Gastroesophageal sphincter (tissue), 4 donors: ENCODE measurements around the gene RELT. TPM values are rescaled to one million over a fixed set of nuclear protein-coding genes. Genes with fewer than 3 reads are reported as not detected.
A peak's percentile ranks its signal among the peaks of the same experiment; 100 is the strongest.

ENCODE experiments used
- ATAC-seq: fragments of 150-250 bp; one replicate; pipeline ENCODE4 v1.9.1; 2016; ENCODE audit warnings: mild to moderate bottlenecking, moderate library complexity
- H3K27ac ChIP-seq, 4 donors: fragments of 200-600 bp; sonication (generic) in 3 of 4; 1 replicate in 3 of 4; 2 replicates in 1 of 4; pipeline ENCODE4 v1.5.1; 2016 to 2019
- H3K27me3 ChIP-seq: fragments of 200-600 bp; sonication (generic); one replicate; pipeline ENCODE4 v1.5.1; 2019
- H3K36me3 ChIP-seq, 2 donors: fragments of 200-600 bp; sonication (generic); one replicate each; pipeline ENCODE4 v1.5.1; 2019; ENCODE audit warnings: control low read depth in 1 of 2
- H3K4me1 ChIP-seq, 3 donors: fragments of 200-600 bp; sonication (generic); 1 replicate in 2 of 3; 2 replicates in 1 of 3; pipeline ENCODE4 v1.5.1; 2016 to 2019; ENCODE audit warnings: control low read depth in 2 of 3
- H3K4me3 ChIP-seq, 2 donors: fragments of 200-600 bp; sonication (generic); one replicate each; pipeline ENCODE4 v1.5.1; 2019; ENCODE audit warnings: mild to moderate bottlenecking in 1 of 2, moderate library complexity in 1 of 2
- H3K9me3 ChIP-seq, 3 donors: fragments of 200-600 bp; sonication (generic); one replicate each; pipeline ENCODE4 v1.5.1; 2017 to 2019; ENCODE audit warnings: control low read depth in 2 of 3
- EP300 ChIP-seq: sonication (generic); formaldehyde crosslinking; IDR thresholded peaks from one replicate; pipeline ENCODE4 v1.6.1; 2017; ENCODE audit warnings: antibody characterized with exemption, mild to moderate bottlenecking
- POLR2A ChIP-seq, 2 donors: fragments of 450-650 bp; IDR thresholded peaks; one replicate each; pipeline ENCODE4 v1.6.1; 2017; ENCODE audit warnings: antibody characterized with exemption in 2 of 2, mild to moderate bottlenecking in 2 of 2, moderate library complexity in 1 of 2
- POLR2AphosphoS5 ChIP-seq: sonication (generic); formaldehyde crosslinking; IDR thresholded peaks from one replicate; pipeline ENCODE4 v1.6.1; 2017; ENCODE audit warnings: antibody characterized with exemption
- WGBS, 2 donors: methylation state at CpG; one replicate each; pipeline ENCODE4 v1.1.5; 2018; ENCODE audit warnings: low coverage in 1 of 2; 5-methylcytosine and 5-hydroxymethylcytosine counted together
- total RNA-seq, 4 donors: library from RNA; depleted of rRNA; stranded (reverse); fragments of >200 nt; gene quantifications; one replicate each; pipeline ENCODE4 v1.1.0, GENCODE V29; 2016
- TF ChIP-seq, protein P1 (sequence below), 4 experiments: fragments of 200-600 bp in 2 of 4; fragments of 450-650 bp in 2 of 4; sonication (generic) in 1 of 4; IDR thresholded peaks; one replicate each; pipeline ENCODE4 v1.5.1; 2017 to 2019; ENCODE audit warnings: antibody characterized with exemption in 4 of 4, mild to moderate bottlenecking in 2 of 4, moderate library complexity in 2 of 4

The RELT gene
- total RNA-seq, 4 donors from 2014 or later = 2.3 to 5.7 (median 3.5) TPM

GRCh38 chr11:73365352-73366264, 10.6 kb upstream of the RELT start:
- H3K27me3 ChIP-seq = no peaks in the 10 kb centered on the region
- H3K27ac ChIP-seq = peak overlapping the region in 3 of 4 donors; percentile 27 to 37 (median 31)
- H3K4me3 ChIP-seq = no peak overlapping the region
- WGBS, 2 donors = 67 to 79% methylated on average over 2 to 14 of the region's 24 CpGs
- no peak for ATAC-seq
- peaks cover 0 to 6% (median 0%) of the 10 kb centered on the region in 3 donors for H3K4me1 ChIP-seq
- TF ChIP-seq EP300 (no peak), POLR2A (IDR thresholded peaks at IDR 0.05) (no peak), POLR2AphosphoS5 (no peak)
- TF ChIP-seq, protein P1, sequence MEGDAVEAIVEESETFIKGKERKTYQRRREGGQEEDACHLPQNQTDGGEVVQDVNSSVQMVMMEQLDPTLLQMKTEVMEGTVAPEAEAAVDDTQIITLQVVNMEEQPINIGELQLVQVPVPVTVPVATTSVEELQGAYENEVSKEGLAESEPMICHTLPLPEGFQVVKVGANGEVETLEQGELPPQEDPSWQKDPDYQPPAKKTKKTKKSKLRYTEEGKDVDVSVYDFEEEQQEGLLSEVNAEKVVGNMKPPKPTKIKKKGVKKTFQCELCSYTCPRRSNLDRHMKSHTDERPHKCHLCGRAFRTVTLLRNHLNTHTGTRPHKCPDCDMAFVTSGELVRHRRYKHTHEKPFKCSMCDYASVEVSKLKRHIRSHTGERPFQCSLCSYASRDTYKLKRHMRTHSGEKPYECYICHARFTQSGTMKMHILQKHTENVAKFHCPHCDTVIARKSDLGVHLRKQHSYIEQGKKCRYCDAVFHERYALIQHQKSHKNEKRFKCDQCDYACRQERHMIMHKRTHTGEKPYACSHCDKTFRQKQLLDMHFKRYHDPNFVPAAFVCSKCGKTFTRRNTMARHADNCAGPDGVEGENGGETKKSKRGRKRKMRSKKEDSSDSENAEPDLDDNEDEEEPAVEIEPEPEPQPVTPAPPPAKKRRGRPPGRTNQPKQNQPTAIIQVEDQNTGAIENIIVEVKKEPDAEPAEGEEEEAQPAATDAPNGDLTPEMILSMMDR (IDR thresholded peaks at IDR 0.05) = no peak
- peaks cover 0 to 90% of the 10 kb centered on the region in 2 donors for H3K36me3 ChIP-seq
- H3K9me3 ChIP-seq = no peaks in the 10 kb centered on the region

GRCh38 chr11:73366265-73366610, 10.0 kb upstream of the RELT start:
- TF ChIP-seq, protein P1 (IDR thresholded peaks at IDR 0.05) = no peak
- Histone ChIP-seq H3K4me1 (peaks cover 0 to 6% (median 0%) of the 10 kb centered on the region in 3 donors), H3K27me3 (no peaks in the 10 kb centered on the region), H3K27ac (no peak overlapping the region), H3K4me3 (no peak overlapping the region), H3K9me3 (no peaks in the 10 kb centered on the region), H3K36me3 (peaks cover 0 to 83% of the 10 kb centered on the region in 2 donors)
- 87 to 90% methylated on average over 4 of the region's 4 CpGs for WGBS, 2 donors
- ATAC-seq = no peak

- 60 to 65% methylated on average over 5 to 6 of the region's 6 CpGs for WGBS, 2 donors
- no peak overlapping the region for H3K4me3 ChIP-seq
- peaks cover 0 to 76% of the 10 kb centered on the region in 2 donors for H3K36me3 ChIP-seq
- no peak for ATAC-seq
- TF ChIP-seq, protein P1 (IDR thresholded peaks at IDR 0.05) = no peak
- TF ChIP-seq POLR2A (IDR thresholded peaks at IDR 0.05) = no peak
- TF ChIP-seq EP300 = no peak
- TF ChIP-seq POLR2AphosphoS5 = no peak
- H3K27ac ChIP-seq = no peak overlapping the region
- peaks cover 0 to 6% (median 0%) of the 10 kb centered on the region in 3 donors for H3K4me1 ChIP-seq
- H3K27me3 ChIP-seq = no peaks in the 10 kb centered on the region
- no peaks in the 10 kb centered on the region for H3K9me3 ChIP-seq
These were observed 9.2 kb upstream of the RELT start for GRCh38 chr11:73366953-73367352.

DNA sequence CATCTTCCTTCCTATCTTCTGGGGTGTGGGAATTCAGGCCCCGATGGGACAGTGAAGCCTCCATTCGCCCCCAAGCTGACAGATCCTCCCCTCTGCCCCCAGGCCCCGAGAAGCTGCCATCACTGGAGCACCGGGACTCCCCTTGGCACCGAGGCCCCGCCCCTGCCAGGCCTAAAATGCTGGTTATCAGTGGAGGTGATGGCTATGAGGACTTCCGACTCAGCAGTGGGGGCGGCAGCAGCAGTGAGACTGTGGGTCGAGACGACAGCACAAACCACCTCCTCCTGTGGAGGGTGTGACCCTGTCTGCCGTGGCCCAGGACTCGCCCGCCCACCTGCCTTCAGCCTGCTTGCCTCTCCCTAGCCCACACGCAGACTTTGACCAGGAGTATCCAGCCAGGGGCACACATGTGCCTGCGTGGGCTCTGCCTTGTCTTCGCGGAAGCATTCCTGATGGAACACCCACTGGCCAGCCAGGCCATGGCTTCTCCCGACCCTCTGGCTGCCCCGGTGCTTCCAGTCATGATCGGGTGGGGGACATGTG, 8.6 kb upstream of the RELT start:
- Histone ChIP-seq H3K36me3 (peaks cover 0 to 70% of the 10 kb centered on the region in 2 donors), H3K27ac (no peak overlapping the region), H3K9me3 (no peaks in the 10 kb centered on the region), H3K4me3 (no peak overlapping the region), H3K27me3 (no peaks in the 10 kb centered on the region), H3K4me1 (peaks cover 0 to 12% (median 0%) of the 10 kb centered on the region in 3 donors)
- no peak for ATAC-seq
- TF ChIP-seq, protein P1 (IDR thresholded peaks at IDR 0.05) = no peak
- 50 to 79% methylated on average over 2 to 5 of the region's 20 CpGs for WGBS, 2 donors
